Caco-2 (cell line): ENCODE measurements around the gene NPPC. TPM values are rescaled to one million over a fixed set of nuclear protein-coding genes. Genes with fewer than 3 reads are reported as not detected.

ENCODE experiments used
- BruUV-seq: library from RNA; stranded (reverse); fragments of 400-500 nt; replicated peaks from 2 replicates; lab custom pipeline; 2021; lab: Mats Ljungman, UMichigan
- CTCF ChIA-PET: fragments of 300-600 bp; sonication (Branson Sonifier 250); formaldehyde crosslinking; loops from one replicate; lab custom pipeline; 2022; ENCODE audit warnings: antibody characterized with exemption; lab: Charles Lee
- POLR2A ChIA-PET: fragments of 300-600 bp; sonication (Branson Sonifier 250); formaldehyde crosslinking; loops from one replicate; lab custom pipeline; 2022; ENCODE audit warnings: antibody characterized with exemption; lab: Charles Lee
- DNase-seq, 2 experiments: peaks; one replicate each; pipeline versions ENCODE4 v3.0.0 to v3.0.0-alpha.2; 2020 to 2022
- H3K27me3 ChIP-seq: replicated peaks from 2 replicates; pipeline ENCODE4 v1.6.0; 2011; ENCODE audit warnings: low read length; ENCODE audit not compliant: control insufficient read depth, insufficient read depth
- H3K36me3 ChIP-seq: 2 replicates; pipeline ENCODE4 v1.5.1; 2011; ENCODE audit warnings: low read length; ENCODE audit not compliant: control insufficient read depth, insufficient read depth
- H3K4me1 ChIP-seq: fragments of 250-450 bp; sonication (Bioruptor Pico); 2 replicates; pipeline ENCODE4 v1.5.1; 2020; ENCODE audit warnings: mild to moderate bottlenecking
- H3K4me3 ChIP-seq: 2 replicates; pipeline ENCODE4 v1.5.1; 2011; ENCODE audit warnings: low read depth, mild to moderate bottlenecking, control low read depth, low read length
- H3K9me3 ChIP-seq: fragments of 250-450 bp; sonication (Bioruptor Pico); 2 replicates; pipeline ENCODE4 v1.5.1; 2020; ENCODE audit warnings: mild to moderate bottlenecking, moderate library complexity
- H3K27ac Mint-ChIP-seq: one replicate; pipeline ENCODE4 v1.8.0; 2022; ENCODE audit warnings: mixed read lengths; ENCODE audit not compliant: unreplicated experiment
- H3K27me3 Mint-ChIP-seq: one replicate; pipeline ENCODE4 v1.8.0; 2022; ENCODE audit warnings: mixed read lengths; ENCODE audit not compliant: insufficient read depth, unreplicated experiment
- H3K36me3 Mint-ChIP-seq: one replicate; pipeline ENCODE4 v1.8.0; 2022; ENCODE audit warnings: mild to moderate bottlenecking, mixed read lengths; ENCODE audit not compliant: insufficient read depth, unreplicated experiment
- H3K4me1 Mint-ChIP-seq: one replicate; pipeline ENCODE4 v1.8.0; 2022; ENCODE audit warnings: low read depth, mixed read lengths; ENCODE audit not compliant: unreplicated experiment
- H3K4me3 Mint-ChIP-seq: one replicate; pipeline ENCODE4 v1.8.0; 2022; ENCODE audit warnings: mild to moderate bottlenecking, moderate library complexity, mixed read lengths; ENCODE audit not compliant: unreplicated experiment
- H3K9me3 Mint-ChIP-seq: one replicate; pipeline ENCODE4 v1.8.0; 2022; ENCODE audit warnings: mixed read lengths; ENCODE audit not compliant: unreplicated experiment
- CTCF ChIP-seq, 2 experiments: fragments of 200-600 bp in 1 of 2; IDR thresholded peaks; 1 replicate in 1 of 2; 2 replicates in 1 of 2; pipeline versions ENCODE4 v1.5.1 to v1.8.0; 2011 to 2022; ENCODE audit warnings: antibody characterized with exemption in 1 of 2, control low read depth in 1 of 2, inconsistent platforms in 1 of 2, low read depth in 1 of 2, low read length in 1 of 2, mild to moderate bottlenecking in 1 of 2, moderate library complexity in 1 of 2; ENCODE audit not compliant: insufficient read depth in 1 of 2, severe bottlenecking in 1 of 2, unreplicated experiment in 1 of 2
- intact Hi-C: fragments of 100-400 bp; cut with micrococcal nuclease; formaldehyde crosslinking; loops from one replicate; pipeline ENCODE4 v1.10.0; 2022; ENCODE audit not compliant: unreplicated experiment
- total RNA-seq: library from RNA; stranded (reverse); gene quantifications from 2 replicates; pipeline ENCODE4 v1.2.3, GENCODE V29; 2022

NPPC gene
- total RNA-seq, 1 experiment from 2014 or later = not detected

- Mint-ChIP-seq H3K4me1 (no peaks in the 10 kb centered on the region), H3K36me3 (no peaks in the 10 kb centered on the region), H3K4me3 (no peak overlapping the region), H3K27ac (no peak overlapping the region), H3K9me3 (no peaks in the 10 kb centered on the region), H3K27me3 (peaks cover 3% of the 10 kb centered on the region)
- intact Hi-C loops = no loop called here
- H3K9me3 ChIP-seq = no peaks in the 10 kb centered on the region
- H3K36me3 ChIP-seq = no peaks in the 10 kb centered on the region
- TF ChIP-seq CTCF (IDR thresholded peaks at IDR 0.05; ENCODE audit: insufficient read depth in 1 of 2, low read depth in 1 of 2, low read length in 1 of 2, severe bottlenecking in 1 of 2, unreplicated experiment in 1 of 2) = no peak
- no peak for DNase-seq
- H3K27me3 ChIP-seq = no peaks in the 10 kb centered on the region
- H3K4me3 ChIP-seq = no peak overlapping the region
- POLR2A ChIA-PET = no interaction called here
- no TSS peak for BruUV-seq
- CTCF ChIA-PET = interaction anchor here (0.6 kb wide), 1 partner anchor 44 kb away, joined by 3 read pairs; no protein-coding TSS in a partner anchor
- H3K4me1 ChIP-seq = no peaks in the 10 kb centered on the region
Measured at GRCh38 chr2:231934441-231935206, 8.4 kb upstream of the NPPC start.

GRCh38 chr2:231933916-231934401 is 7.8 kb upstream of the NPPC start:
- Histone ChIP-seq H3K27me3 (no peaks in the 10 kb centered on the region), H3K9me3 (no peaks in the 10 kb centered on the region), H3K4me1 (no peaks in the 10 kb centered on the region), H3K4me3 (no peak overlapping the region), H3K36me3 (no peaks in the 10 kb centered on the region)
- no peaks in the 10 kb centered on the region for H3K4me1 Mint-ChIP-seq
- ChIA-PET CTCF (no interaction called here), POLR2A (no interaction called here)
- H3K9me3 Mint-ChIP-seq = no peaks in the 10 kb centered on the region
- no peak overlapping the region for H3K4me3 Mint-ChIP-seq
- H3K36me3 Mint-ChIP-seq = no peaks in the 10 kb centered on the region
- no TSS peak for BruUV-seq
- peaks cover 2% of the 10 kb centered on the region for H3K27me3 Mint-ChIP-seq
- no peak for DNase-seq
- no peak overlapping the region for H3K27ac Mint-ChIP-seq
- no peak for TF ChIP-seq CTCF (IDR thresholded peaks at IDR 0.05; ENCODE audit: insufficient read depth in 1 of 2, low read depth in 1 of 2, low read length in 1 of 2, severe bottlenecking in 1 of 2, unreplicated experiment in 1 of 2)
- intact Hi-C loops = no loop called here

GRCh38 chr2:231932985-231933915 is 7.1 kb upstream of the NPPC start:
- Mint-ChIP-seq H3K4me1 (no peaks in the 10 kb centered on the region), H3K27me3 (no peaks in the 10 kb centered on the region), H3K4me3 (no peak overlapping the region), H3K36me3 (no peaks in the 10 kb centered on the region), H3K27ac (no peak overlapping the region), H3K9me3 (no peaks in the 10 kb centered on the region)
- Histone ChIP-seq H3K27me3 (no peaks in the 10 kb centered on the region), H3K4me3 (no peak overlapping the region), H3K36me3 (no peaks in the 10 kb centered on the region), H3K4me1 (no peaks in the 10 kb centered on the region), H3K9me3 (no peaks in the 10 kb centered on the region)
- TF ChIP-seq CTCF (IDR thresholded peaks at IDR 0.05; ENCODE audit: insufficient read depth in 1 of 2, low read depth in 1 of 2, low read length in 1 of 2, severe bottlenecking in 1 of 2, unreplicated experiment in 1 of 2) = no peak
- BruUV-seq = no TSS peak
- no peak for DNase-seq
- POLR2A ChIA-PET = no interaction called here
- CTCF ChIA-PET = interaction anchor here (0.6 kb wide), 1 partner anchor 22 kb away, joined by 4 read pairs; no protein-coding TSS in a partner anchor
- intact Hi-C loops = no loop called here
